COLO829 (cell line): ENCODE results near the gene ANKRD13D.
A peak's percentile ranks its signal among the peaks of the same experiment; 100 is the strongest.
"Not testable (repeated sequence)": the region's sequence is repeated elsewhere in the genome, so short reads cannot be mapped to it uniquely, and the experiment has no call there.

Source experiments
- DNase-seq: peaks from one replicate; pipeline ENCODE4 v3.0.0; 2012; ENCODE audit warnings: low spot score

The ANKRD13D gene

GRCh38 chr11:67317888-67318555 is 28.9 kb downstream of the ANKRD13D start:
- DNase-seq, result no peak

- not testable (repeated sequence) for DNase-seq
Measured at GRCh38 chr11:67318876-67319275, 29.8 kb downstream of the ANKRD13D start.

- no peak for DNase-seq
Measured at GRCh38 chr11:67320011-67320410, 30.9 kb downstream of the ANKRD13D start.

GRCh38 chr11:67320691-67321090 is 31.6 kb downstream of the ANKRD13D start:
- DNase-seq, result no peak

DNA sequence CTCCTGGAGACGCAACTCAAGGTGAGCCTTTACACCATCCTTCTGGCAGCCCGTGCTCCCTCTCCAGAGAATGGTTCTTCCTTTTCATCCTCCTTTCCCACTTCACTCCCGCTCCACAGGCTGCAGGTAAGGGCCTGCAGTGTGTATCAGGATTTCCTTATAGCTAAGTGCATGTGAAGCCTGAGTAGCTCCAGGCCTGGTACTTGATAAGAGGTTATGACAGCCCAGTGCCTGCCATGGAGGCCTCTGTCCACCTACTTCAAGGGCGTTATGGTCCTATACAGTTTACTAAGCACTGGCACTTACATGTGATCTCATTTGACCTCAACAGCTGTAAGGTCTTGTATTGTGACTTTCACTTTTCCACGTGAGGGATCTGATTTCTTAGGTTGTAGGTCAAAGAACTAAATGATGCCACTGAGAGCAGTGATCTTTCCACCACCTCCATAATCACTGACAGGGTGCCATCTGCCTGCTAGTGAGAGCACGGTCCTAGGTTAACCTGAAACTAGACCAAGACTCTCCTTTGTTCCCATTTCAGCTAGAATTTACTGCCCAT is 32.3 kb downstream of the ANKRD13D start:
- no peak for DNase-seq

DNA sequence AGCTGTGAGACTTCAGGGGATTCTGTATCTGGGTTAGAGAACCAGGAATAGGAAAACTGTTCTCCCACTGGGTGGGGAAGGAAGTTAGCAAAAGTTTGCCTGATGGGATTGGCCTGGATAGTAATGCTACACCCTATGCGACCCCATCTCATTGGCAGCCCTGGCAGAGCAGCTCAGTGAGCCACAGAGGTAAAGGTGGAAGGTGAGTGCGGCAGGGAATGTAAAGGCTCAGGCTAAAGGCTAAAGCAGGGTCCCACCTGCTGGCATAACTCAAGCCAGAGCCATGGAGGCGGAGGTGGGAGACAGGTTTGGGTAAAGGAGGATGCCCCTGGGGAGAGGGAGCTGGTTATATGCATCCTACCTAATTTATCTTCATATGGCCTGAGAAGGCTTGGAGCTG is 32.9 kb downstream of the ANKRD13D start:
- DNase-seq, result no peak

DNA sequence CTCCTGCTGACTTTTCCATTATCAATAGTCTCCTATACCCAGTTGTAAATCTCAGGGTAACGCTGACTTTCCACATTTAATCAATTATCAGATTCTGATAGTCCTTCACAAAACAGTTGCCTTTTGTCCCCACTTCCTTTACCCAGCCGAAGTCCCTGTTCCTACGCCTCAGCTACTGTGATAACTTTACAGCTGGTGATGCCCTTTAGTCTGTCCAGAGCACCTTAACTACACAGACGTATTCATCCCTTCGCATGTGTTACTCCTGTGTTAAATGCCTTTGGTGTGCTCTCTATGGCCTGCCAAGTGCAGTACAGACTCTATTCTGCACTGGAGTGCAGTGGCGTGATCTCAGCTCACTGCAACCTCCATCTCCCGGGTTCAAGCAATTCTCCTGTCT is 34.4 kb downstream of the ANKRD13D start:
- no peak for DNase-seq

DNA sequence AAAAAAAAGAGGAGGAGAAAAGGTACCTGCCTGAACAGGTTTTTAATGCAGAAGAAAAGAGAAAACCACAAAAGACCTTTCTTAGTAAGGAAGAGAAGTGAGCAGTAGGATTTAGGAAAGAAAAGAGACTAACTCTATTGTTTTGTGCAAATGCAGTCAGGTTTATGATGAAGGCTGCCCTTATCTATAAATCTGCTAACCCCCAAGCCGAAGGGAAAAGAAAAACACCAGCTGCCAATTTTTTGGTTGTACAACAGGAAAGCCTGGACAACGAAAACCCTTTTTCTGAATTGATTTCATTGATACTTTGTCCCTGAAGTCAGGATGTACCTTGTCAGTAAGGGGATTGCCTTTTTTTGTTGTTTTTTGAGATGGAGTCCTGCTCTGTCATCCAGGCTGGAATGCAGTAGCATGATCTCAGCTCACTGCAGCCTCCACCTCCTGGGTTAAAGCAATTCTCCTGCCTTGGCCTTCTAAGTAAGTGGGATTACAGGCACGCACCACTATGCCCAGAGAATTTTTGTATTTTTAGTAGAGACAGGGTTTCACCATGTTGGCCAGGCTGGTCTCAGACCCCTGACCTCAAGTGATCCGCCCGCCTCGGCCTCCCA is 43.1 kb downstream of the ANKRD13D start:
- no peak for DNase-seq

- DNase-seq, result no peak
Measured at GRCh38 chr11:67337257-67337656, 48.2 kb downstream of the ANKRD13D start.

- no peak for DNase-seq
Measured at GRCh38 chr11:67344264-67344663, 55.2 kb downstream of the ANKRD13D start.

DNA sequence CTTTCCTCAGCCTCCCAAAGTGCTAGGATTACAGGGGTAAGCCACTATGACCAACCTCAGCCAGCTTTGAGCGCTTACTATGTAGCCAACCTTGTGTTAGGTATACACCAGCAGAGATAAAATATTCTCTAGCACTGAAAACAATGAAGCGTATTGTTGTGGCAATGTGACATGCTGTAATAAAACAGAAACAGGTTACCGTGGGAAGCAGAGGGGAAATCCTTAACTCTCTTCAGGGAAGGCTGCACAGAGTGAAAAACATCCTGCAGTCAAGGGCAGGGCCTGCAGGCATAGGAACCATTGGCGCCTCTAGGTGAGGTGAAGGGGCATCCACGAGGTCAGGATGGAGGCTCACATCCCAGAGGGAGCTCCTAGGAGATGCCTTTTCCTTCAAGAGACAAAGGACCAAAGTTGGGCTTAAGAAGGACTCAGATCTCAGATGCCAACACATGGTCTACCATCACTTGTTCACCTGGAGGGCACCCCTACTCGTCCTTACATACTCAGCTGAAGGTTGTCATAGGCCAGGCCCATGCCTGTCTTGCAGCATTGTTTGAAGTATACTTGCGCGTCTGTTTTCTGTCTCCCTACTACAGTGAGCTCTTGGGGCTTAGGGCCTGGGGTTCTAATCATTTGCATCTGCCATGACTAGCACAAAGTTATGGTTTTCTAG is 56.3 kb downstream of the ANKRD13D start:
- DNase-seq, result no peak

GRCh38 chr11:67345920-67346819 is 57.1 kb downstream of the ANKRD13D start:
- DNase-seq, result no peak

GRCh38 chr11:67347964-67348749 is 59.1 kb downstream of the ANKRD13D start:
- no peak for DNase-seq

GRCh38 chr11:67349036-67349435 is 59.9 kb downstream of the ANKRD13D start:
- DNase-seq, result no peak

GRCh38 chr11:67349457-67349856 is 60.4 kb downstream of the ANKRD13D start:
- no peak for DNase-seq

GRCh38 chr11:67349928-67350465 is 60.9 kb downstream of the ANKRD13D start:
- DNase-seq, result no peak

- DNase-seq, result peak; percentile 77
Measured at GRCh38 chr11:67351275-67352005, 62.3 kb downstream of the ANKRD13D start.
